GM18861 (cell line): ENCODE results near the gene TNNC2.

Experiments
- ATAC-seq: cut with Tn5 transposase; IDR thresholded peaks from one replicate; pipeline ENCODE4 v1.9.1; 2021; ENCODE audit not compliant: unreplicated experiment

Gene TNNC2

DNA sequence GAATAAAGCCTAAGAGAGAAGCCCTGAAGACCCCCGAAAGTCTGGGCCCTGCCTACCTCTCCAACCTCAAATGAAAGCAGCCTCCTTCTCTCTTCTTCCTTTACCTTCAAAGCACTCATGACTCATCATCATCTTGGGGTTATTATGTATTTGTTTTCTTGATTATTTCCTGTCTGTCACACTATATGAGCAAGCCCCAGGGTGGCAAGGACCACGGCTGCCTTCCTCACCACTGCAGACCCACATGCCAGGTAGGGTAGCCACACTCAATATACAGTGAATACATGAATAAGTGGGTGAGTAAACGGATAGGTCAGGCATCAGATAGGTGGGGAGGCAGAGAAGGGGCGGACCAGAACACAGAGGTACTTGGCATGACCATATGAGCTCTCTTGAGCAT is 44.2 kb downstream of the TNNC2 start:
- no peak for ATAC-seq

DNA sequence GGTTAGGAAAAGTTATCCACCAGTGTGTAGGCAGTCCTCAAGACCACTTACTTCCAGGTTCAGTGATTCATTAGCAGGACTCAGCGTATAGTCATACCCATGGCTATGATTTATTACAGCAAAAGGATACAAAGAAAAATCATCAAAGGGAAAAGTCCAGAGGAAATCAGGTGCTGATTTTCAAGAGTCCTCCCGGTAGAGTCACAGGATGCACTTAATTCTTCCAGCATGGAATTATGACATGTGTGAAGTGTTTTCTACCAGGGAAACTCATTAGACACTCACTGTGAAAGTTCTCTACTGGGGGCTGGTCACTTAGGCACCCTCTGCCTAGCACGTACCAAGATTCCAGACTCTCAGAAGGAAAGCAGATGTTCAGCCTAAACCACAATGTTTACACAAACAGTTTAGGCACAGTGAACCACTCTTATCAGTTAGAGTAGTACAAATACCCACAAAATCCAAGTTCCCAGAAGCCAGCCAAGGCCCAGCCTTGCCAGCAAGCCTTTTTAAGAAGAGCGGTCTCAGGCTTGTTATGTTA is 45.7 kb downstream of the TNNC2 start:
- no peak for ATAC-seq

DNA sequence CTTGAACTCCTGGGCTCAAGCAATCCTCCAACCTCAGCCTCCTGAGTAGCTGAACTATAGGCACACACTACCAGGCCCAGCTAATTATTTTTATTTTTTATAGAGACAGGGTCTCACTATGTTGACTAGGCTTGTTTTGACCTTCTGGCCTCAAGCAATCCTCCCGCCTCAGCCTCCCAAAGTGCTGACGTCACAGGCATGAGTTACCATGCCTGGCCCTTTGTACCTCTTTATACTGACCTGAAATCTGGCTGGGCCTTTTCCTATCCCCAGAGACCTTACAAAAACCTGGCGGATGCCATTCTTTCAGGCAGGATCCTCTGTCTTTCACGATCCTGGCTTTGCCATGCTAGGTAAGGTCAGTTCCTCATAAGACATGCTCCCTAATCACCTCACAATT is 47.0 kb downstream of the TNNC2 start:
- no peak for ATAC-seq

DNA sequence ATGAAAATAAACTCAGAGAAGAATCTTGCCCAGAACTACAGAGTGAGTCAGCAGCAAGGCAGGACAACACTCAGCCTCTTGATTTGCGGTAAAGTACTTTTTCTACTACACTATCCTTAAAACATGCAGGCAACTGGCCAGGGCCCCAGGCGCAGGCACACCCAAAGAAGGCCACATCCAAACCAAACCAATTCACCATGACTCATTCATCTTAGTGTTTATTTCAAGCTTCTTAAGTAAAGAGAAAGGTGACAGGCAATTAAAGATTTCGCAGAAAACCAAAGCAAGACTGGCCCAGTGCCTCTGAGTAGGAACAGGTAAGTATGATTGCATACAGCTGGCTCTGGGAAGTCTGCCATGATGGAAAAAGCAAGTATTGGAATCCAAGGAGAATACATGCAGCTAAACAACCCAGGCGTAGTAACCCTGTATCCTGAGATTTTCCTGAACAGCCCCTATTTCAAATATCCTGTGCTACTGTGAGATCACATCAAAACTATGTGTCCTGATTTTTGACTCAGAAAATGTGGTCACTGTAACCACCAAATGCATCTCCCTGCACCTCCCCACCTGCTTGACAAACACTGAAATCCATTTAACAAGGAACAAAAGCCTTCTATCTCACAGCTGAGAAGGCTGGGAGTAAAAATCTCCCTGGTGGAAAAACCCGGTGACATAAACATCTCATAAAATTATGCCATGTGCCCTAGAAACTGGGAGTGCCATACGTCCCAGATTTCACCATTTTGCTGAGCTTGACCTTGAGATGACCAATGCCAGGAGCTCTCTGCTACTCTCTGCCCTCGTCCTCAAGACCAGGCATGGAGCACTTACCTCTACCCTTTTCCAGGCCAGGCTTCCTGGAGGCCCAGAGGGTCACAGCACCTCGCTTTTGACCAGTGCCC is 47.8 kb downstream of the TNNC2 start:
- no peak for ATAC-seq

DNA sequence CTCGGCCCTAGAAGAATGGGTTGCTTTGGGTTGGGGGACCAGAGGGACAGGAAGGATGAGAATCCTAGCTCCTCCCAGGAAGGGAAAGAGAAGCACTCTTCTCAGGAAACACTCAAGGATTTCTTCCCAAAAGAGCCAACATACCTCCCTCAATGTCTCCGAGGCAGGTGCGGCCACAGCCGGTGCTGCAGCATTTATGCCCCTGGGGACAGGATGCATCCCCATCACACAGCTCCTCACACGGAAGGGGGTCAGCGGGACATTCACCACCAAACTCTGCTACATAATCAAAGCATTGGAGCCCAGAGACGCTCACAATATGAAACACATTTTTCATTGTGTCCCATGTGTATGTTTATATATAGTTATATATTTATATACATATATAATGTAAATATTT is 50.2 kb downstream of the TNNC2 start:
- no peak for ATAC-seq

DNA sequence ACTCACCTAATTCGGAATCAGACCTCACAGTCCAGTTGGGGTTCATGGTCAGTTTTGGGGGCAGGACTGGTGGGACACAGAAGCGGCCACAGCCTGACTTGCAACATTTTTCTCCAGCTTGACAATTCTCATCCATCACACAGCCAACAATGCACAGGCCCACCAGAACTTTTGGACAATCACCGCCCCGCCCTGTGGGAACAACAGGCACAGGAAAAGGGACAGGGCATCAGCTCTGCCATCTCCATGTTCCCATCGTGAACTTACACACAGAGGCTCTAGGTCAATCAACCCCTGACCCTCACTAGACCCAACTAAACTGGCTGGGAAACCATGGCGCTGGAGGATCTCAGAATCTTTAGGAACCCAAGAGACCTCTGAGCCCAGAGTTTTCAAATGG is 51.7 kb downstream of the TNNC2 start:
- no peak for ATAC-seq

DNA sequence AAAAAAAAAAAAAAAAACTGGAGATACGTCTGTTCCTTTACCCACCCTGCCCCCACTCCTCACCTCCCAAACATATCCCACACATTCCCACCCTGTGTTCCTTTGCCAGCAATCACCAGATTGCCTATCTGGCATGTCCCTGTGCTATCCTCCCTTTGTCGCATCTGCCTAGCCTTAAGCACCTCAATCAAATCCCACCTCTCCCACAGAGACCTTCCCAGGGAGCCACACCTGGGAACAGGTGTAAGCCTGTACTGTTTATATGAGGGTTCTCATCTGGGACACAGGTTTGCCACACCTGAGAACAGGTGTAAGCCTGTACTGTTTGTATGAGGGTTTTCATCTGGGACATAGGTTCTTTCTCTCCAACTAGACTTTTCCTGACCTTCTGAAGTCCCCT is 52.2 kb downstream of the TNNC2 start:
- ATAC-seq: no peak
